H1 (cell line): Measurements from ENCODE around the gene SHC3. TPM values are rescaled to one million over a fixed set of nuclear protein-coding genes. Genes with fewer than 3 reads are reported as not detected.
A peak's percentile ranks its signal among the peaks of the same experiment; 100 is the strongest.

ENCODE experiments used
- CTCF ChIA-PET: fragments of 300-600 bp; sonication (Branson Sonifier 250); formaldehyde crosslinking; loops from one replicate; lab custom pipeline; 2021; ENCODE audit not compliant: partially characterized antibody; lab: Charles Lee
- POLR2A ChIA-PET: fragments of 300-600 bp; sonication (Branson Sonifier 250); formaldehyde crosslinking; loops from one replicate; lab custom pipeline; 2021; ENCODE audit warnings: inconsistent platforms; ENCODE audit not compliant: partially characterized antibody; lab: Charles Lee
- DNase-seq, 2 experiments: peaks; one replicate each; pipeline versions ENCODE4 v3.0.0 to v3.0.0-alpha.2; 2010 to 2022; ENCODE audit warnings: low spot score in 2 of 2, low read depth in 1 of 2, mixed read lengths in 1 of 2
- FAIRE-seq: peaks from 2 replicates; lab custom pipeline; 2011; peaks lifted over from hg19 to GRCh38; lab: Jason Lieb, UNC
- H2AFZ ChIP-seq: 2 replicates; pipeline ENCODE4 v1.8.1; 2012; ENCODE audit warnings: low read length, inconsistent platforms
- H2AK5ac ChIP-seq: 2 replicates; pipeline ENCODE4 v1.6.1; 2013; ENCODE audit warnings: low read depth, low read length
- H2BK120ac ChIP-seq: replicated peaks from 2 replicates; pipeline ENCODE3; 2013; ENCODE audit warnings: low read depth, low read length, inconsistent platforms
- H2BK12ac ChIP-seq: 2 replicates; pipeline ENCODE4 v1.6.1; 2013; ENCODE audit warnings: low read depth, low read length
- H2BK15ac ChIP-seq: 2 replicates; pipeline ENCODE4 v1.6.1; 2013; ENCODE audit warnings: low read length
- H2BK20ac ChIP-seq: 2 replicates; pipeline ENCODE4 v1.6.1; 2013; ENCODE audit warnings: low read length
- H2BK5ac ChIP-seq: 2 replicates; pipeline ENCODE4 v1.6.1; 2013; ENCODE audit warnings: low read depth, low read length
- H3K14ac ChIP-seq: 2 replicates; pipeline ENCODE4 v1.6.1; 2013; ENCODE audit warnings: inconsistent platforms; ENCODE audit not compliant: insufficient read length
- H3K18ac ChIP-seq: 2 replicates; pipeline ENCODE4 v1.6.1; 2013; ENCODE audit warnings: low read length; ENCODE audit errors: extremely low read depth
- H3K23ac ChIP-seq: 2 replicates; pipeline ENCODE4 v1.6.1; 2013; ENCODE audit warnings: inconsistent platforms; ENCODE audit not compliant: insufficient read length
- H3K23me2 ChIP-seq: 2 replicates; pipeline ENCODE4 v1.6.1; 2013; ENCODE audit warnings: low read depth, low read length
- H3K27ac ChIP-seq: 2 replicates; pipeline ENCODE4 v1.6.1; 2011; ENCODE audit warnings: low read depth, low read length, inconsistent platforms
- H3K27me3 ChIP-seq, 4 experiments: replicated peaks in 1 of 4; 1 replicate in 1 of 4; 2 replicates in 3 of 4; pipeline versions ENCODE4 v1.6.1 to v1.8.1; 2011 to 2013; ENCODE audit warnings: low read length in 3 of 4, mild to moderate bottlenecking in 3 of 4, inconsistent platforms in 2 of 4, mixed read lengths in 2 of 4, moderate library complexity in 1 of 4; ENCODE audit not compliant: control insufficient read depth in 3 of 4, insufficient read depth in 3 of 4; ENCODE audit errors: extremely low read depth in 1 of 4
- H3K36me3 ChIP-seq, 4 experiments: 2 replicates each; pipeline versions ENCODE4 v1.6.1 to v1.8.1; 2011 to 2013; ENCODE audit warnings: mild to moderate bottlenecking in 4 of 4, low read length in 3 of 4, moderate library complexity in 2 of 4, control low read depth in 1 of 4, inconsistent platforms in 1 of 4; ENCODE audit not compliant: insufficient read depth in 4 of 4, control insufficient read depth in 2 of 4
- H3K4ac ChIP-seq: replicated peaks from 2 replicates; pipeline ENCODE3; 2013; ENCODE audit warnings: low read length, low read depth, mixed read lengths, inconsistent platforms; ENCODE audit not compliant: insufficient read length
- H3K4me1 ChIP-seq, 4 experiments: replicated peaks in 1 of 4; 1 replicate in 1 of 4; 2 replicates in 3 of 4; pipeline versions ENCODE4 v1.6.1 to v1.8.1; 2011 to 2013; ENCODE audit warnings: low read length in 3 of 4, inconsistent platforms in 2 of 4, mixed read lengths in 1 of 4; ENCODE audit not compliant: insufficient read depth in 4 of 4, control insufficient read depth in 3 of 4
- H3K4me2 ChIP-seq, 2 experiments: 2 replicates each; pipeline versions ENCODE4 v1.6.1 to v1.8.1; 2011 to 2013; ENCODE audit warnings: low read depth in 2 of 2, low read length in 2 of 2, control low read depth in 1 of 2, inconsistent platforms in 1 of 2, mild to moderate bottlenecking in 1 of 2; ENCODE audit not compliant: insufficient read depth in 1 of 2
- H3K4me3 ChIP-seq, 4 experiments: fragments of 200-600, 300-600 bp in 1 of 4; sonication (generic), shearing (Covaris generic), sonication (Bioruptor Twin) in 1 of 4; 2 replicates each; pipeline versions ENCODE4 v1.5.1 to v1.8.1; 2011 to 2016; ENCODE audit warnings: low read length in 4 of 4, low read depth in 3 of 4, control low read depth in 2 of 4, inconsistent platforms in 2 of 4, mild to moderate bottlenecking in 2 of 4, mixed read lengths in 1 of 4, moderate library complexity in 1 of 4; ENCODE audit not compliant: insufficient read depth in 2 of 4; ENCODE audit errors: extremely low read depth in 1 of 4
- H3K56ac ChIP-seq: replicated peaks from 2 replicates; pipeline ENCODE3; 2013; ENCODE audit warnings: low read depth, mild to moderate bottlenecking, mixed read lengths, low read length, inconsistent platforms; ENCODE audit not compliant: insufficient read length
- H3K79me1 ChIP-seq: 2 replicates; pipeline ENCODE4 v1.6.1; 2013; ENCODE audit warnings: low read depth, low read length, control low read depth
- H3K79me2 ChIP-seq, 2 experiments: 2 replicates each; pipeline versions ENCODE4 v1.6.1 to v1.8.1; 2012 to 2013; ENCODE audit warnings: low read length in 2 of 2, mild to moderate bottlenecking in 2 of 2, inconsistent platforms in 1 of 2; ENCODE audit not compliant: insufficient read depth in 2 of 2, control insufficient read depth in 1 of 2
- H3K9ac ChIP-seq, 4 experiments: replicated peaks in 1 of 4; 1 replicate in 1 of 4; 2 replicates in 3 of 4; pipeline versions ENCODE4 v1.6.1 to v1.8.1; 2011 to 2013; ENCODE audit warnings: low read depth in 3 of 4, low read length in 3 of 4, control low read depth in 2 of 4, mild to moderate bottlenecking in 2 of 4, moderate library complexity in 2 of 4, inconsistent platforms in 1 of 4; ENCODE audit errors: extremely low read depth in 1 of 4
- H3K9me3 ChIP-seq, 2 experiments: 2 replicates each; pipeline versions ENCODE4 v1.6.1 to v1.8.1; 2012 to 2013; ENCODE audit warnings: mild to moderate bottlenecking in 2 of 2, moderate library complexity in 2 of 2, control low read depth in 1 of 2, inconsistent platforms in 1 of 2, low read depth in 1 of 2, low read length in 1 of 2, mixed read lengths in 1 of 2; ENCODE audit not compliant: insufficient read depth in 2 of 2
- H4K20me1 ChIP-seq, 2 experiments: replicated peaks in 1 of 2; 2 replicates each; pipeline versions ENCODE3 to v1.8.1; 2011 to 2013; ENCODE audit warnings: inconsistent platforms in 2 of 2, low read length in 2 of 2, mild to moderate bottlenecking in 1 of 2; ENCODE audit not compliant: insufficient read depth in 2 of 2, control insufficient read depth in 1 of 2
- H4K5ac ChIP-seq: 2 replicates; pipeline ENCODE4 v1.6.1; 2013; ENCODE audit warnings: low read length, low read depth, mixed read lengths, inconsistent platforms; ENCODE audit not compliant: insufficient read length
- H4K8ac ChIP-seq: 2 replicates; pipeline ENCODE4 v1.8.0; 2013; ENCODE audit warnings: mild to moderate bottlenecking, moderate library complexity, low read length, inconsistent platforms; ENCODE audit not compliant: insufficient read depth; ENCODE audit errors: extremely low read depth
- H4K91ac ChIP-seq: replicated peaks from 2 replicates; pipeline ENCODE3; 2013; ENCODE audit warnings: low read length, mixed read lengths, inconsistent platforms; ENCODE audit not compliant: insufficient read length
- CHD2 ChIP-seq: IDR thresholded peaks from 2 replicates; pipeline ENCODE4 v1.6.1; 2012; ENCODE audit warnings: low read length, improper control_type of control experiment
- CTBP2 ChIP-seq: IDR thresholded peaks from 2 replicates; pipeline ENCODE4 v1.7.0; 2011; ENCODE audit warnings: borderline replicate concordance, mild to moderate bottlenecking, moderate library complexity, mixed read lengths, low read length; ENCODE audit not compliant: insufficient read depth, insufficient read length
- CTCF ChIP-seq, 3 experiments: IDR thresholded peaks; 1 replicate in 2 of 3; 2 replicates in 1 of 3; pipeline versions ENCODE4 v1.5.1 to v1.6.1; 2011; ENCODE audit warnings: low read length in 3 of 3, mild to moderate bottlenecking in 3 of 3, inconsistent platforms in 2 of 3, low read depth in 1 of 3, moderate library complexity in 1 of 3; ENCODE audit not compliant: insufficient read depth in 1 of 3; ENCODE audit errors: control extremely low read depth in 1 of 3
- WGBS, 2 experiments: shearing (Covaris generic) in 1 of 2; methylation state at CpG; one replicate each; pipeline versions ENCODE4 v1.1.6 to v1.1.7; 2013 to 2015; ENCODE audit warnings: low lambda C conversion rate in 2 of 2, mixed read lengths in 2 of 2, inconsistent platforms in 1 of 2, low coverage in 1 of 2, missing lambda C conversion rate in 1 of 2; ENCODE audit not compliant: insufficient replicate concordance in 2 of 2, insufficient coverage in 1 of 2, insufficient read length in 1 of 2; ENCODE audit errors: extremely low coverage in 1 of 2, missing lambda C conversion rate in 1 of 2; 5-methylcytosine and 5-hydroxymethylcytosine counted together
- polyA plus RNA-seq, 7 experiments: library from polyadenylated mRNA; depleted of rRNA in 3 of 7; stranded (reverse) in 5 of 7; unstranded in 2 of 7; fragments of >200 nt in 5 of 7; fragments of 200-250 nt in 2 of 7; gene quantifications; 1 replicate in 5 of 7; 2 replicates in 1 of 7; 4 replicates in 1 of 7; pipeline versions ENCODE4 v1.2.1 to v1.2.3, GENCODE V29; 2011 to 2013; ENCODE audit warnings: missing spikeins in 2 of 7, mixed read lengths in 2 of 7
- total RNA-seq: library from RNA; stranded (reverse); fragmentation: NEBNext Ultra II Directional; extraction: Animal tissue kit (Norgen Biotek cat#: 25700); gene quantifications from 2 replicates; pipeline ENCODE4 v1.2.1, GENCODE V29; 2021

SHC3 gene
- total and polyA plus RNA-seq, 2 of the 8 experiments (the other 6 are each of a cell fraction or from before 2014, with no cell fraction given), result 1.4 to 7.1 TPM

- H3K27me3 ChIP-seq, result no peaks in the 10 kb centered on the region
- H3K23ac ChIP-seq, result no peak overlapping the region
- no peak for TF ChIP-seq CTBP2
- TF ChIP-seq CTCF (IDR thresholded peaks at IDR 0.05; ENCODE audit: control extremely low read depth in 1 of 3, insufficient read depth in 1 of 3, low read depth in 1 of 3, low read length in 3 of 3), result peak in 1 of 3 experiments; percentile 13; a peak in 1 of 4 replicates
- TF ChIP-seq CHD2, result no peak
- H3K79me1 ChIP-seq, result no peaks in the 10 kb centered on the region
- no peak overlapping the region for H2BK120ac ChIP-seq
- no peaks in the 10 kb centered on the region for H3K4me1 ChIP-seq
- ChIA-PET CTCF (no interaction called here), POLR2A (interaction anchor here (1.1 kb wide), 1 partner anchor 13 kb away, joined by 3 read pairs; no protein-coding TSS in a partner anchor)
- no peak overlapping the region for H3K4ac ChIP-seq
- H3K56ac ChIP-seq, result no peak overlapping the region
- no peak overlapping the region for H2BK20ac ChIP-seq
- no peaks in the 10 kb centered on the region for H3K23me2 ChIP-seq
- no peak overlapping the region for H2AK5ac ChIP-seq
- H4K91ac ChIP-seq, result no peak overlapping the region
- no peak overlapping the region for H2BK15ac ChIP-seq
- no peak overlapping the region for H3K4me3 ChIP-seq
- FAIRE-seq, result no peak
- no peaks in the 10 kb centered on the region for H3K9me3 ChIP-seq
- H3K4me2 ChIP-seq, result no peak overlapping the region
- 83% methylated on average over 12 of the region's 12 CpGs; no CpG with 5 or more reads in 1 of the 2 experiments for WGBS, 2 experiments
- no peak overlapping the region for H3K14ac ChIP-seq
- H3K27ac ChIP-seq, result no peak overlapping the region
- H4K20me1 ChIP-seq, result no peaks in the 10 kb centered on the region
- H2AFZ ChIP-seq, result no peak overlapping the region
- no peak overlapping the region for H3K9ac ChIP-seq
- no peak overlapping the region for H4K8ac ChIP-seq
- no peaks in the 10 kb centered on the region for H3K79me2 ChIP-seq
- H2BK12ac ChIP-seq, result no peak overlapping the region
- no peak overlapping the region for H3K18ac ChIP-seq
- H3K36me3 ChIP-seq, result no peaks in the 10 kb centered on the region
- DNase-seq, result no peak
- no peak overlapping the region for H4K5ac ChIP-seq
- H2BK5ac ChIP-seq, result no peak overlapping the region
Observed at GRCh38 chr9:89051421-89052025, 127.1 kb downstream of the SHC3 start.
